NCI-H2196 treated with DMSO at 0.1 percent for 48 hours (cell line): Measurements from ENCODE around the gene SIAH3.
A peak's percentile ranks its signal among the peaks of the same experiment; 100 is the strongest.
"Not testable (repeated sequence)": the region's sequence is repeated elsewhere in the genome, so short reads cannot be mapped to it uniquely, and the experiment has no call there.

Experiments
- DNase-seq: peaks from one replicate; lab custom pipeline; 2025; ENCODE audit not compliant: unreplicated experiment; lab: John Stamatoyannopoulos, UW

The SIAH3 gene

GRCh38 chr13:45784755-45785675 lies 66.5 kb downstream of the SIAH3 start:
- DNase-seq, result no peak

GRCh38 chr13:45783346-45784043 lies 68.1 kb downstream of the SIAH3 start:
- no peak for DNase-seq

GRCh38 chr13:45782327-45783045 lies 69.1 kb downstream of the SIAH3 start:
- DNase-seq, result no peak

- peak; percentile 46 for DNase-seq
These were observed 69.8 kb downstream of the SIAH3 start for GRCh38 chr13:45781553-45782326.

- DNase-seq, result no peak
These were observed 71.7 kb downstream of the SIAH3 start for GRCh38 chr13:45779901-45780300.

- DNase-seq, result no peak
These were observed 72.7 kb downstream of the SIAH3 start for GRCh38 chr13:45778882-45779281.

GRCh38 chr13:45776748-45777147 lies 74.8 kb downstream of the SIAH3 start:
- DNase-seq, result no peak

- DNase-seq, result no peak
These were observed 76.1 kb downstream of the SIAH3 start for GRCh38 chr13:45775401-45775963.

GRCh38 chr13:45773944-45774343 lies 77.6 kb downstream of the SIAH3 start:
- no peak for DNase-seq

GRCh38 chr13:45773236-45773635 lies 78.3 kb downstream of the SIAH3 start:
- DNase-seq, result no peak

- no peak for DNase-seq
These were observed 80.7 kb downstream of the SIAH3 start for GRCh38 chr13:45770886-45771285.

- no peak for DNase-seq
These were observed 82.7 kb downstream of the SIAH3 start for GRCh38 chr13:45768656-45769479.

GRCh38 chr13:45765464-45765863 lies 86.1 kb downstream of the SIAH3 start:
- DNase-seq, result no peak

- DNase-seq, result no peak
These were observed 88.1 kb downstream of the SIAH3 start for GRCh38 chr13:45763419-45763818.

GRCh38 chr13:45757589-45757988 lies 94.0 kb downstream of the SIAH3 start:
- DNase-seq, result not testable (repeated sequence)

GRCh38 chr13:45756498-45756897 lies 95.1 kb downstream of the SIAH3 start:
- DNase-seq, result not testable (repeated sequence)

- no peak for DNase-seq
These were observed 99.0 kb downstream of the SIAH3 start for GRCh38 chr13:45752510-45752909.

- no peak for DNase-seq
These were observed 99.7 kb downstream of the SIAH3 start for GRCh38 chr13:45751885-45752284.

- DNase-seq, result no peak
These were observed 101.0 kb downstream of the SIAH3 start for GRCh38 chr13:45750566-45750965.
